Stimulated activated CD8-positive, alpha-beta memory T cell treated with anti-CD3 and anti-CD28 coated beads, Interleukin-7, amount 100 ng/mL, for 4 hours (primary cell): ENCODE results near the gene VWF.
"Not testable (repeated sequence)": the region's sequence is repeated elsewhere in the genome, so short reads cannot be mapped to it uniquely, and the experiment has no call there.

Source experiments
- DNase-seq, 2 donors: peaks; one replicate each; pipeline ENCODE4 v3.0.0-alpha.2; 2020; ENCODE audit warnings: low read depth in 2 of 2

Gene VWF

DNA sequence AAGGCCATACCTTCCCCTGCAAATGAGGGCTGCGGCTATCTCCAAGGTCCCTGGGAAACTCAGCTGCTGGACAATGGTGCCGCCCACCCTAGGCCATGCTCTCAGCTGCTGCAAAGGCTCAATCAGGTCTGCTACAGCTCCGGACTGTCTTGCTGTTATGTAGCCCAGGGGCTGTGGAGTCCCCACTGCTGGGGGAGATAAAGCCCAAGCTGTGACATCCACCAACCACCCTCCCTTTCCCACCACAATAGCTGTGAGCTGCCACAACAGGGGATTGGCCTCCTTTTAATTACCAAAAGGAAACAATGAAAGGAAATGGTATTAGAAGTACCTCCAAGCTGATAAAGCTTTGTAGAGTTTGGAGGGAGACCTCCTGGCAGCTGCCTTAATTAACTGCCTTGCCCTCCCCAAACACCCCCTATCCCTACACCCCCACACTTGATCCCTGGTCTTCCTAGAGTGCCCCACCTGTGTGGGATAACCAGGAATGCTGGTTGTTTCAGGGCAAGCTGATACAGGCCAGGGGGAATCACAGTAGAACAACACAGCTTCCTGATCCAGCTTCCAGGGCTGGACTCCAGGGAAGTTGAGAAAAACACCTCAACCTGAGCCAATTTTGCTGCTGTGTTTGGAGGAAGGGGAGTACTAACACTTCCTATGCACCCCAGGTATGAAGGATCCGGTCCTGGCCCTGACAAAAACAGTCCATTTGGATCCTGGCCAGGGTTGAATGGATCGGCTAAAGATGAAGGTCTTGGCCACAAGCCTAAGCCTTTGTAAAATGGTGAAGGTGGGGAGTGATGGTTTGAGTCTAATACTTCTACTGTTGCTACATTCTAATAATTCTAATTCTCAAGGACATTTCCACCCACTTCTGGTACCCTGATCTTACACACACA is at the start of gene VWF:
TSS of gene VWF (minus strand) at position 260 of the 899 bp plus-strand sequence. CDS start 1,474 bp downstream, outside the sequence.
- no peak for DNase-seq

DNA sequence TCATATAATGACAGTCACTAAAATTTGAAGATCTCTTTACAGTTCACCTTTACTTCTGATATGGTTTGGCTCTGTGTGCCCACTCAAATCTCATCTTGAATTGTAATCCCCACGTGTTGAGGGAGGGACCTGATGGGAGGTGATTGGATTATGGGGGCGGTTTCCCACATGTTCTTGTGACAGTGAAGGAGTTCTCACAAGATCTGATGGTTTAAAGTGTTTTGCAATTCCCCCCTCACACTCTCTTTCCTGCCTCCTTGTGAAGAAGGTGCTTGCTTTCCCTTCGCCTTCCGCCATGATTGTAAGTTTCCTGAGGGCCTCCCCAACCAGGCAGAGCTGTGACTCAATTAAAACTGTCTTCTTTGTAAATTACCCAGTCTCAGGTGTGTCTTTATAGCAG is 48.4 kb upstream of the VWF start:
- DNase-seq: no peak

DNA sequence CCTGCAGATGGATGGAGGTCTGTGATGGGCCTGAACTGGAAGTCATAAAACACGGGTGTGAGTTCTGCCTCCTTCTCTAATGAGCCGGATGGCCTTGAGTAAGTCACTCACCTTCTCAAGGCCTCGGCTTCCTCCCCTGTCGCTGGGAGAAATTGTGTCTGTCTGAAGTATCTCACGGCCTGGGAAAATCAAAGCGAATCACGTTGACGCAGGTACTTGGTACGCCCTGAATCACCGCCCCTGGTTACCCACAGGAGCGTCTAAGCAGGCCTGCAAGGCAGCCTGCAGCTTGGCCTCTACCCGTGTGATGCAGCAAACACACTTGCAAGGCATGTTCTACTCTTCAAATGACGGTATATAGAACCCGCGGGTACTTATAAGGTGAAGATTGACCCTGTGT is 47.6 kb upstream of the VWF start:
- DNase-seq: no peak

DNA sequence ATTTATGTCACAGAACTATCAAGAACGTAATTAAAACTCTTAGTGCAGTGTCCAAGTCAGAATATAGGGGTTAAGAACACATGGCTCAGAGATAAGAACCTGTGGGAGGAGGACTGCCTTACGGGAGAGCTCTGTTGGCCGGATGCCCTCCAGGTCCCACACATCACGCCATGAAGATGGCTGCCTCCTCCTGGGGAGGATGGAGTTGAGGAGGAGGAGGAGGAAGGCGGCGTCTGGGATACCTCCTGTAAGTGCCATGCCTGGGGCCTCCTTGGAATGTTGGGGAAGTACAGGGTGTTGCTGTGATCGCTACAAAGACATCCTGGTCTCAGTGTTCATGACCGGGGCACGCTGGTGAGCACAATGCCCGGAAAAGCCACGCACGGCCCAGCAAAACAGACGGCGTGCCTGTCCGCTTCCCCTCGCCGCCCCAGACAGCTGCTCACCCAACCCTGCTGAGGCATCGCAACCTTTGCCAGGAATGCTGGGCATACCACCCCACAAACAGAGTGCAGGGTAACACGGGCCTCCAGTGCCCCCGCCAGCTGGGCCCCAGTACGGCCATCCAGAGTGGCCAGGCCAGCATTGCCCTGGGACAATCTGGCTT is 47.0 kb upstream of the VWF start:
- DNase-seq: no peak

DNA sequence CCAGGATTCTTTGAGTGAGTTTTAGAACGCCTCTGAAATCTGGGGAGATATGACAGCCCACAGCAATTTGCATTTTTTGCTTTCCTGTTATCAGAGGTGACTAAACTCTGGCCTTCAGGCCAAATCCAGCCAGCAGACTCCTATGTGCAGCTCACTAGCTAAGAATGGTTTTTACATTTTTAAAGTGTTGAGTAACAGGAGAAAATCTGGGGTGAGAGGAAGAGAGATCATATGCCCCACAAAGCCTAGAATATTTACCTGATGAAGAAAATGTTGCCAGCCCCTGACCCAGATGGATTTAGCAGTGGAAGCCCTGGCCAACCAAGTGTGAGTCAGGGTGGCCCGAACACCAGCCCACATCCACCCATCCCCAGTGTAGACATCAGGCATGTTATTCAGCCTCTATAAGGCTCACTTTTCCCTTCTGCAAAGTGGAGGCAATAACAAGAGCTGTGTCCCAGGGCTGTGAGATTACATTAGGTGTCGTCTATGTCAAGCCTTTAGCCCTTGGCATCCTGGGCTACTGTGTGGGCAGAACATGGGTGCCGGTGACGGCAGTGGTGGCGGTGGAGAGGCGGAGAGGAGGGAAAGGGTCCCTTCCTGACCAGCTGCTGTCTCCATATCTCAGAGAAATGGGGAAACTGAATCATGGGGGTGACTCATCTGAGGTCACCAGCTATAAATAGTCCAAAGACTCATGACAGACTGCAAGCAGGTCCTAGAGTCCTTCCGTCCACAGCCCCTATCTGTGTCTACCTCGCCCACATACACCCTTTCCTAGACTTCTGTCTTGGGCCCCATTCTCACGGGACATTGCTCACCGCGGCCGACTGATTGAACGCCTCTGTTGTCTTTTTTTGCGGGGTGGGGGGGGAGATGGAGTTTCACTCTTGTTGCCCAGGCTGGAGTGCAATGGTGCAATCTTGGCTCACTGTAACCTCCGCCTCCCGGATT is 43.1 kb upstream of the VWF start:
- DNase-seq: peak; percentile 61 to 65

DNA sequence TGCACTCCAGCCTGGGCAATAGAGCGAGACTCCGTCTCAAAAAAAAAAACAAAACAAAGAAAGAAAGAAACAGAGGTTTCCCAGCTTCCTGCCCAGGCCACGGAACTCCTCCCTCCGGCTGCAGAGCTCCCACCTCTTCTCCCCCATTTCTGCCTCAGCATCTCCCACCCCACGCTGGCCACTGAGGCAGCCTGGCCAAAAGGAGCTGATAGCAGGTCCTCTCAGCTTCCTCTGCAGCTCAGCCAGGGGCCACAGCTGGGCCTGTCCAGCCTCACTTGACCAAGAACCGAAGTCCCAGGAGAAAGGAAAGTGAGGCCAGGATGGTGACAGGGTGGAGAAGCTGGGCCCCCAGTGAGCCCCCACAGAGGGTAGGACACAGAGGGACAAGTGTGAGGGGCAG is 42.3 kb upstream of the VWF start:
- no peak for DNase-seq

DNA sequence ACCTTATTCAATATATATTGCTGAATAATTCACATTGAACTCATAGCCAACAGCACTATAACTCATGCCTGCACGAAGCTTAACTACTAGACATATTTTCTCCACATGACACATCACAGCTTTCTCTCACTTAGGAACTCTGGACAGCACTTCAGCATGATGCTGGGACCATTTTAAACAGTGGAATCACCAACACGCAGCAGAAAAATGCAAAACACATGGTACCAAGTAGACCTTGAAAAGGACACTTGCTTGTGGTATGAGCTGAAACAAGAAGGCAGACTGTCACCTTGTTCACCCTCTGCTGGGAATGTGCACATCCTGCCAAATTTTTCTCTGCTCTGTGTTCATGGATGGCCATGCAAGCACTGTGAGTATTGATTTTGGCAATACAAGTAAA is 40.9 kb upstream of the VWF start:
- no peak for DNase-seq

DNA sequence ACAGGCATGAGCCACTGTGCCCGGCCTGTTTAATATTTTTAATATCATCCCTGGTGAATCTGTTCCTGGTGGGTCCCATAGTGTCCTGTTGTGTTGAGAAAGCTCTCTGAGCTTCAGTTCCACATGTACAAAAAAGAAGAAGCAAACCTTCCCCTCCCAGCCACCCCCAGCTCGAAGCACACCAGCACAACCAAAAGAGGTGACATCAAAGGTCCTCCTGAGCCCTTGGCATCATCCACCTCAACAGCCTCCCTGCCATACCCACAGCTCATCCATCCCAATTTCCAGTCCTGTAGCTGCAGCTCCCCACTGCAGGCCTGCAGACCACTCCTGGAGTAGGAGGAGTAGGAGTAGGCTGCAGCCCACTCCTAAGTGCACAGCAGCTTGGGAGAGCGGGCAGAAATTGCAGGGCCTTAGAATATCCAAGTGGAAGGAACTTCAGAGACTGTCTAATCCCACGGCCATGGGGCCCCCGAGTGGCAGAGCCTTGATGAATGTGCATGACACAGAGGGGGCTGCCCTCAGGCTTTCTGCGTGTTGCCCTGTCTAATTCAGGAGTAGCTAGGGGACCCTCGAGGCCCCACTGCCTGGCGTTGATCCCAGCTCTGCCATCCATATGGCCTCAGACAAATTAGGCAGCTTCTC is 39.1 kb upstream of the VWF start:
- no peak for DNase-seq

DNA sequence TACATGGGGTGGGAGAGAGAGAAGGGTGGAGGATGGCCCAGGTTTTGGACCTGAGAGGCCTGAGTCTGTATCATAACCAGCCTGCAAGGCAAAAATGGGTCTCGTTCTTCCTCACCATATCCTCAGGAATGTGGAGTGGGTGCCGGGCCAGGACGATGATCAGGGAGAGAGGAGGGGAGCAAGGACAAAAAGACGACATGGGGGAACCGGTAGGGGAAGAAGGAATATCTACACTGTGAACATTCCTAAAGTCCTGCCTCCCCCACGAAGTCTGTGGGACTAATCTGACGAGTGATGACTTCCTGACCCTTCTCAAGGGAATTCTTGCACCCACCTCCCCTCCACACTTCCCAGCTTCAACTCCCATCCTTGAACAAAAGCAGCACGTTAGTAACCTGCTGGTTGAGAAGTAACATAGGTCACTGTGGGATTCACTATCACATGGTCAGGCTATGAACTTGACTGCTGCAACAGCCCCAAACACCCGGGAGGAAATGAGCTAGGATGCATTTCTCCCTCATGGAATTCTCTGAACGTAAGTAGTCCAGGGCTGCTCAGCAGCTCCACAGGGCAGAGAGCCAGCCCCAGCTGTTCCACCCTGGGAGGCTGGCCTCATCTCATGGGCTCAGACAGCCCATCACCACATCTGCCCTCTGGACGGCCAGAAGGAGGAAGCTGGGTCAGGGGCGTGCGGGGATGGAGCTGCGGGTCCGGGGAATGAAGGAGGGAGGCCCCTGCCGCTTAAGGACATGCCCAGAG is 36.8 kb upstream of the VWF start:
- DNase-seq: no peak

DNA sequence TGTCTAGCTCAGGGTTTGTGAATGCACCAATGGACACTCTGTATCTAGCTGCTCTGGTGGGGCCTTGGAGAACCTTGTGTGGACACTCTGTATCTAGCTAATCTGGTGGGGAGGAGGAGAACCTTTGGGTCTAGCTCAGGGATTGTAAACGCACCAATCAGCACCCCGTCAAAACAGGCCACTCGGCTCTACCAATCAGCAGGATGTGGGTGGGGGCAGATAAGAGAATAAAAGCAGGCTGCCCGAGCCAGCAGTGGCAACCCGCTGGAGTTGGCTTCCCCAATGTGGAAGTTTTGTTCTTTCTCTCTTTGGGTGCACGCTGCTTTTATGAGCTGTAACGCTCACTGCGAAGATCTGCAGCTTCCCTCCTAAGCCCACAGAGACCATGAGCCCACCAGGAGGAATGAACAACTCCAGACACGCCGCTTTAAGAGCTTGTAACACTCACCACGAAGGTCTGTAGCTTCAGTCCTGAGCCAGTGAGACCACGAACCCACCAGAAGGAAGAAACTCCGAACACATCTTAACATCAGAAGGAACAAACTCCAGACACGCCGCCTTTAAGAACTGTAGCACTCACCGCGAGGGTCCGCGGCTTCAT is 35.7 kb upstream of the VWF start:
- DNase-seq: not testable (repeated sequence)

DNA sequence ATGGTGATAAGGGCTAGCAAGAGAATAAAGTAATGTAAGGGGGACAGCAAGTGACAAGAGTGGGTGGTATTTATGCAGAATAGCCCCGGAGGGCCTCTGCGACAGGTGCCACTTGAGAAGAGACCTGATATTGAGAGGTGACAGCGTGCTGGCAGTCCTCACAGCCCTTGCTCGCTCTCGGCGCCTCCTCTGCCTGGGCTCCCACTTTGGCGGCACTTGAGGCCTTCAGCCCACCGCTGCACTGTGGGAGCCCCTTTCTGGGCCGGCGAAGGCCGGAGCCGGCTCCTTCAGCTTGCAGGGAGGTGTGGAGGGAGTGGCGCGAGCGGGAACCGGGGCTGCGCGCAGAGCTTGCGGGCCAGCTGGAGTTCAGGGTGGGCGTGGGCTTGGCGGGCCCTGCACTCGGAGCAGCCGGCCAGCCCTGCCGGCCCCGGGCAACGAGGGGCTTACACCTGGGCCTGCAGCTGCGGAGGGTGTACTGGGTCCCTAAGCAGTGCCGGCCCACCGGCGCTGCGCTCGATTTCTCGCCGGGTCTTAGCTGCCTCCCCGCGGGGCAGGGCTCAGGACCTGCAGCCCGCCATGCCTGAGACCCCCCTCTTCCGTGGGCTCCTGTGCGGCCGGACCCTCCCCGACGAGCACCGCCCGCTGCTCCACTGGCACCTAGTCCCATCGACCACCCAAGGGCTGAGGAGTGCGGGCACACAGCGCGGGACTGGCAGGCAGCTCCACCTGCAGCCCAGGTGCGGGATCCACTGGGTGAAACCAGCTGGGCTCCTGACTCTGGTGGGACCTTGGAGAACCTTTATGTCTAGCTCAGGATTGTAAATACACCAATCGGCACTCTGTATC is 34.9 kb upstream of the VWF start:
- not testable (repeated sequence) for DNase-seq

DNA sequence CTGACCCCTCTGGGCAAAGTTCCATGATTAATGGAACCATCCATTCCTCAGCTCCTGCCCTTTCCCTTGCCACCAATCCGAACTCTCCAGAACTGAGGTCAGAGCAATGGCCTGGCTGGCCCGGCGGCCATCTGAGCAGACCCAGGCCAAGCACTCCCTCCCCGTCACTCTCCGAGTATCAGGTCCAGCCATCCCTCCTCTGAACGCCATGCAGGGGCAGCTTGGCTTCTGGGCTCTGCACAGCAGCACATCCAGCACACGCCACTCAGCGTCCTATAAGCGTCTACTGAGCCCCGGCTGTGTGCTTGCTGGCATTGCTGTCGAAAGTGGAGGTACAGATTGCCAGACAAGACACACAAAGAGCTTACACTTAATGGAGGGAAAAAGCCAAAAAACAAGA is 34.3 kb upstream of the VWF start:
- no peak for DNase-seq

DNA sequence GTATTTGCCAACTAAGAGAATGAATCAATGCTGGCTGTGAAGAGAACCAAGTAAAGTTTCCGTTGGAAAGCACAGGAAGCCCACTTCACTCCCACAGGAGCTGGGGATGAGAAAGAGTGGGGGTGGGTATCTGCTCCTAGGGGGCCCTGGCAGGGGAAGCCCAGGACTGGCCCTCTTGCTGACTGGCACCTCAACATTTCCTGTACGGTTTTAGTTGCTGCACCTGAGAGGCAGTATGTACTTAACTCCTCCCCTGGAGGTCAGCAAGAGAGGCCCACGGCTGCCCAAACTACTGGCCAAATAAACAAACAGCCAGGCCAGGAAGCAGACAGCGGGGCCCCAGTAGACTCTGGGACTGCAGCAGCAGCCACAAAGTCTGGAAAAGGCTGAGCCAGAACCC is 33.8 kb upstream of the VWF start:
- DNase-seq: no peak

DNA sequence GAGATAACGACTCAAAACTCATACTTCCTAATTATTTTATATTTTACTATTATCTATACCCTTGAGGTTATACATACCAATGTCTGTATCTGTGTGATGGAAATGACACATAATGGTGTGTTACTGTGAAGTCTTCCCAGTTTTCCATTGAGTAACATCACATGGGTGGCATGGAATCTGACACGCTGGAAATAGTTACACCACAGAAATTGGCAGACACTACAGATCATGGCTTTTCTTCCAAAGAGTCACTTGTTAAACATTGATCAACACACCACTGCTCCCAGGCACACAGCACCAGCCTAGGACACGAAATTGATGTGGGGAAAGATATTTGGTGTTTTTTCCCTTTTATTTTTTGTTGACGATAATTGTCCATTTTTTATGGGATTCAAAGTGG is 33.0 kb upstream of the VWF start:
- DNase-seq: no peak

DNA sequence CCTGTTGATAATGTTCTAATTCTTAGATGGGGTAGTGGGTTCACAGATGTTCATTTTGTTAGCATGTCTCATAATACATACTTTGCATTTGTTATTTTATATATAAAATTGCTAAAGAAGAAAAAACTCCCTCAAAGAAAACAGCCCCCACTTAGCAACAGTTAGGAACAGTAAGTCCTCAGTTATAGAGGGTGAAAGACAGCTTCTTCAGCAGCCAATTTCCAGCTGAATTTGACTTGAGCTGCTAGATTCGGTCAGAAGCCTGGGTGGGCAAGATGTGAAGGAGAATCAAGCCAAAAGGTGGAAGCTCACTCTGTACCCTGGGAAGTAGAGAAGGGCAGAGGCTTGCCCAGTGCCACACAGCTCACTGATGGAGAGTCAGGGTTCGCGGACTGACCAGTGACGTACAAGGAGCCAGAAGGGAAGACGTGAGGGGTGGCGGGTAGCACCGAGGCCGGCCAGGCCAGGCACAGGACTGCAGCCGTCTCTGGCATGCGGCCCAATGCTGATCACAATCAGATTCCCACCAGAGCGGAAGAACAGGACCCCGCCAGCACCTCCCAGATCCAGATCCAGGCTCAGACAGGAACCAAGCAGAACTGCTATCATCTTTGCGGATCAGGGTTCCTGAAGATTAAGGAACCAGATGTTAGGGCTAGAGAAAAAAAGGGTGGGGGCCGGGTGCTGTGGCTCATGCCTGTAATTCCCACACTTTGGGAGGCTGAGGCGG is 30.4 kb upstream of the VWF start:
- no peak for DNase-seq

DNA sequence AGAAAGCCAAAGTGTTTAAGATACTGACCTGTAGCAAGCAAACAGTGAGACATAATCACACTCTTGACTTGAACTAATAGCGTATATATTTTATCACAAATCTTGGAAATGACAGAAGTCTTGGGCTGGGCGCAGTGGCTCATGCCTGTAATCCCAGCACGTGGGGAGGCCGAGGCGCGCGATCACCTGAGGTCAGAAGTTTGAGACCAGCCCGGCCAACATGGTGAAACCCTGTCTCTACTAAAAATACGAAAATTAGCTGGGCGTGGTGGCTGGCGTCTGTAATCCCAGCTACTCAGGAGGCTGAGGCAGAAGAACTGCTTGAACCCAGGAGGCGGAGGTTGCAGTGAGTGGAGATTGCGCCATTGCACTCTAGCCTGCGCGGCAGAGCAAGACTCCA is 24.3 kb upstream of the VWF start:
- not testable (repeated sequence) for DNase-seq

DNA sequence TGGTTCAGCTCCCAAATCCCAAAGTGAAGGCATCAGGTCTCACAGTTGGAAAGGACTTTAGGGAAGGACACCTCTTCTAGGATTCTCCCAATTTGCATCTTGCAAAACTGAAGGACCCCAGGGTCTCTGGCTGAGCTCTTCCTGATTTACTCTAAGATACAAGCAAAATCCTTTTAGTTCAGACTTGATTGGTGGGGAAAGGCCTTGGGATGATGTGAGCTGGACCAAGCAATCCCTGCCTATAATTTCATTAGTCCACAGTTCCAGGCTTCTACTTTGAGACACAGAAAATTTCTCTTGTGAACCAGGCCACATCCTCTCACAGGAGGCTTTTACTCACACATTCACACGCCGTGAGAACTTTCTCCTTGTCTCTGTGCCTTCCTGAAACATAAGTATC is 23.6 kb upstream of the VWF start:
- no peak for DNase-seq

DNA sequence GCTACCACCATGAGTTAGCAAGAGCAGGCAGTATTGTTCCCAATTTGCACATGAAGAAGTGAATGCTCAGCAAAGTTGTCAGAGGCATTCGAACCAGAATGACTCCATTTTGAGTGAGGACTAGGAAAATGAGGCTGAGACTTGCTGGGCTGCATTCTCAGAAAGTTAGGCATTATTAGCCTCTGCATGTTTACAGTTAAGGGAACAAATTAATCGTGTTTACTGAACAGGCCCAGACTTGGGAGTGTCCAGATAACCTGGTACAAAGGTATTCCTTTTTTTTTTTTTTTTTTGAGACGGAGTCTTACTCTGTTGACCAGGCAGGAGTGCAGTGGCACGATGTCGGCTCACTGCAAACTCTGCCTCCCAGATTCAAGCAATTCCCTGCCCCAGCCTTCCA is 22.5 kb upstream of the VWF start:
- no peak for DNase-seq

DNA sequence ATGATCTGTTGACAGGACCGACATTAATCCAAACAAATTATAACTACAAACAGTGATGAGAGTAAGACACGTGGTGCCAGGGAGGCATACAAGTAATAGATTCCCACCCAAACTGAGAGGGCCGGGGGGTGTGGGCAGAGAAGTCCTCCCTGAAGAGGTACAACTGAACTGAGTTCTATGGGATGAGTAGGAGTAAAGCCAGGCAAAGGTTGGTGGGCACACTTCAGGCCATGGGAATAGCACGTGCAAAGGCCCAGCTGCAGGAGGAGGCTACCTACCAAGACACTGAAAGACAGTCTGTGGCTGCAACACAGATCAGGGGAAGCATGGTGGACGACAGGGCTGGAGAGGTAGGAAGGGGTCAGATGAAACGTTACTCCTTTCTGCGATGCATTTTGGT is 22.0 kb upstream of the VWF start:
- no peak for DNase-seq
